ENCODE data around the gene KIAA1671.

DNA sequence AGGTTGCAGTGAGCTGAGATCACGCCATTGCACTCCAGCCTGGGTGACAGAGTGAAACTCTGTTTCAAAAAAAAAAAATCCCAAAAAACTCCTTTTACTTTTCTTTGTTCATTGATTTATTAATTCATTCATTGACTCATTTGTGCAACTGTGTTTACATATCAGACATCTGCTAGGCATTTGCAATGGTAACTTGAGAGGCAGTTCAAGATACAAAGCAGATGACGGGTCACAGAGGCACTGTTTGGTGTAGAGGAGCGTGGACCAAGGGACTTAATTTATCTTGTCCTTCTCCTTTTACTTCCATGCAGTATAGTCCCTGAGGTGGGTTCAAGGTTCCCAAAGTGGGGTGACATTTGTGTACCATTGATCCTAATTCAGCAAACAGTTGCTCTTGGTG lies 71.4 kb downstream of the KIAA1671 start:
- TF ChIP-seq, protein P1, sequence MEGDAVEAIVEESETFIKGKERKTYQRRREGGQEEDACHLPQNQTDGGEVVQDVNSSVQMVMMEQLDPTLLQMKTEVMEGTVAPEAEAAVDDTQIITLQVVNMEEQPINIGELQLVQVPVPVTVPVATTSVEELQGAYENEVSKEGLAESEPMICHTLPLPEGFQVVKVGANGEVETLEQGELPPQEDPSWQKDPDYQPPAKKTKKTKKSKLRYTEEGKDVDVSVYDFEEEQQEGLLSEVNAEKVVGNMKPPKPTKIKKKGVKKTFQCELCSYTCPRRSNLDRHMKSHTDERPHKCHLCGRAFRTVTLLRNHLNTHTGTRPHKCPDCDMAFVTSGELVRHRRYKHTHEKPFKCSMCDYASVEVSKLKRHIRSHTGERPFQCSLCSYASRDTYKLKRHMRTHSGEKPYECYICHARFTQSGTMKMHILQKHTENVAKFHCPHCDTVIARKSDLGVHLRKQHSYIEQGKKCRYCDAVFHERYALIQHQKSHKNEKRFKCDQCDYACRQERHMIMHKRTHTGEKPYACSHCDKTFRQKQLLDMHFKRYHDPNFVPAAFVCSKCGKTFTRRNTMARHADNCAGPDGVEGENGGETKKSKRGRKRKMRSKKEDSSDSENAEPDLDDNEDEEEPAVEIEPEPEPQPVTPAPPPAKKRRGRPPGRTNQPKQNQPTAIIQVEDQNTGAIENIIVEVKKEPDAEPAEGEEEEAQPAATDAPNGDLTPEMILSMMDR (IDR thresholded peaks at IDR 0.05 in 8 of 11, conservative IDR thresholded peaks at IDR 0.05 in 3 of 11): no peak
- TF ChIP-seq POLR2A (IDR thresholded peaks at IDR 0.05) (no peak), POLR2AphosphoS5 (IDR thresholded peaks at IDR 0.05) (no peak)

Measured in spleen (tissue), 7 donors.